Astrocyte (in vitro differentiated cells and primary cell): ENCODE data around the gene PLEKHA7. TPM values are rescaled to one million over a fixed set of nuclear protein-coding genes. Genes with fewer than 3 reads are reported as not detected.
A peak's percentile ranks its signal among the peaks of the same experiment; 100 is the strongest.

Experiments used
- DNase-seq: peaks from one replicate; pipeline ENCODE4 v3.0.0-alpha.2; 2010; ENCODE audit warnings: low read depth
- FAIRE-seq: peaks from 2 replicates; lab custom pipeline; 2011; peaks lifted over from hg19 to GRCh38; lab: Jason Lieb, UNC
- H2AFZ ChIP-seq: 2 replicates; pipeline ENCODE4 v1.6.0; 2012; ENCODE audit warnings: low read depth, low read length, inconsistent platforms
- H3K27ac ChIP-seq: 2 replicates; pipeline ENCODE4 v1.5.1; 2011; ENCODE audit warnings: low read depth, low read length, inconsistent platforms
- H3K27me3 ChIP-seq: 2 replicates; pipeline ENCODE4 v1.6.0; 2011; ENCODE audit warnings: low read length, inconsistent platforms; ENCODE audit not compliant: insufficient read depth
- H3K36me3 ChIP-seq: 2 replicates; pipeline ENCODE4 v1.5.1; 2011; ENCODE audit warnings: low read length, inconsistent platforms; ENCODE audit not compliant: insufficient read depth
- H3K4me1 ChIP-seq: 2 replicates; pipeline ENCODE4 v1.5.1; 2011; ENCODE audit warnings: low read length, inconsistent platforms; ENCODE audit not compliant: insufficient read depth
- H3K4me2 ChIP-seq: 2 replicates; pipeline ENCODE4 v1.6.0; 2012; ENCODE audit warnings: low read length, inconsistent platforms
- H3K4me3 ChIP-seq: 2 replicates; pipeline ENCODE4 v1.5.1; 2011; ENCODE audit warnings: low read depth, mild to moderate bottlenecking, low read length, inconsistent platforms; ENCODE audit not compliant: insufficient read depth
- H3K79me2 ChIP-seq: 2 replicates; pipeline ENCODE4 v1.6.0; 2012; ENCODE audit warnings: mild to moderate bottlenecking, low read length, inconsistent platforms; ENCODE audit not compliant: insufficient read depth
- H3K9ac ChIP-seq: 2 replicates; pipeline ENCODE4 v1.6.0; 2012; ENCODE audit warnings: mild to moderate bottlenecking, low read length, inconsistent platforms
- H3K9me3 ChIP-seq: 2 replicates; pipeline ENCODE4 v1.5.1; 2012; ENCODE audit warnings: low read depth, mild to moderate bottlenecking, low read length, inconsistent platforms; ENCODE audit not compliant: insufficient read depth
- H4K20me1 ChIP-seq: 2 replicates; pipeline ENCODE4 v1.6.0; 2012; ENCODE audit warnings: low read length, inconsistent platforms; ENCODE audit not compliant: insufficient read depth
- H3K27ac Mint-ChIP-seq: one replicate; pipeline ENCODE4 v1.8.0; 2021; ENCODE audit warnings: mild to moderate bottlenecking, mixed read lengths; ENCODE audit not compliant: unreplicated experiment
- H3K27me3 Mint-ChIP-seq: one replicate; pipeline ENCODE4 v1.8.0; 2021; ENCODE audit warnings: low read depth, mixed read lengths; ENCODE audit not compliant: unreplicated experiment
- H3K36me3 Mint-ChIP-seq: one replicate; pipeline ENCODE4 v1.8.0; 2021; ENCODE audit warnings: low read depth, mixed read lengths; ENCODE audit not compliant: unreplicated experiment
- H3K4me1 Mint-ChIP-seq: one replicate; pipeline ENCODE4 v1.8.0; 2021; ENCODE audit warnings: low read depth, mixed read lengths; ENCODE audit not compliant: unreplicated experiment
- H3K4me3 Mint-ChIP-seq: one replicate; pipeline ENCODE4 v1.8.0; 2021; ENCODE audit warnings: mild to moderate bottlenecking, moderate library complexity, mixed read lengths; ENCODE audit not compliant: unreplicated experiment
- H3K9me3 Mint-ChIP-seq: one replicate; pipeline ENCODE4 v1.8.0; 2021; ENCODE audit warnings: mild to moderate bottlenecking, mixed read lengths; ENCODE audit not compliant: unreplicated experiment
- EZH2 ChIP-seq: IDR thresholded peaks from 2 replicates; pipeline ENCODE4 v1.6.1; 2012; ENCODE audit warnings: mild to moderate bottlenecking, low read length, inconsistent platforms; ENCODE audit not compliant: insufficient read depth
- total RNA-seq: library from RNA; stranded (reverse); gene quantifications from 2 replicates; pipeline ENCODE4 v1.2.1, GENCODE V29; 2021
- TF ChIP-seq, protein P1 (sequence below): IDR thresholded peaks from 2 replicates; pipeline ENCODE4 v1.5.1; 2011; ENCODE audit warnings: low read depth, mild to moderate bottlenecking, inconsistent platforms, low read length, moderate library complexity; ENCODE audit not compliant: insufficient read depth

PLEKHA7 gene
- total RNA-seq, 1 donor from 2014 or later, result 5.7 TPM

DNA sequence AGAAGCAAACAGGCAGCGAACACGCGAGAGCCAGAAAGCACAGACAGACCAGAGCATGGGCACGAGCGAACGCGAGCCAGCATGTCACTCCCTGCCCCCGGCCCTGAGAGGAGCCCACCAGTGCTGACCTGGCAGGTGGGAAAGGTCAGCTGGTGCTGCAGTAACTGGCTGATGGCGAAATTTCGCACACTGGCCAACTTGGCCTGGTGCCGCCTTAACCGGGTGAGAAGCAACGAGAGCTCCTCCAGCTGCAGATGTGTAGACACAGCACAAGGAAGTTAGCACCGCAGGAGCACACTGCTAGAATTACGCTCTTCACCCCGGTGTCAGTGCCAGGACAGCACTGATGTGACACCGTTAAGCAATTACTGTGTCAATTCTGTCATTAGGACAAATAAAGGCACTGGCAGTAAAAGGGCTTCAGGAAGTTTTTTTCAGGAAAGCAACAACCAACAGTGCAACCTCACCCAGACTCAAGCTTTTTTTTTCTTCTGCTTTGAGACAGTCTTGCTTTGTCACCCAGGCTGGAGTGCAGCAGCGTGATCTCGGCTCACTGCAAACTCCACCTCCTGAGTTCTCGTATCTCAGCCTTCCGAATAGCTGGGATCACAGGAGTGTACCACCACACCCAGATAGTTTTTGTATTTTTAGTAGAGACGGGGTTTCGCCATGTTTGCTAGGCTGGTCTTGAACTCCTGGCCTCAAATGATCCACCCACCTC lies 199.0 kb downstream of the PLEKHA7 start:
- no peak overlapping the region for H3K4me3 ChIP-seq
- no peak for DNase-seq

GRCh38 chr11:16814410-16815046 lies 199.7 kb downstream of the PLEKHA7 start:
- H3K9me3 ChIP-seq, result no peaks in the 10 kb centered on the region
- Mint-ChIP-seq H3K27me3 (peaks cover 8% of the 10 kb centered on the region), H3K4me1 (peaks cover 3% of the 10 kb centered on the region), H3K36me3 (peaks cover 5% of the 10 kb centered on the region), H3K4me3 (no peak overlapping the region), H3K27ac (no peak overlapping the region), H3K9me3 (no peaks in the 10 kb centered on the region)
- FAIRE-seq (no peak), DNase-seq (no peak)
- no peak overlapping the region for H3K4me3 ChIP-seq
- H3K79me2 ChIP-seq, result no peaks in the 10 kb centered on the region
- H3K27ac ChIP-seq, result no peak overlapping the region
- H3K4me2 ChIP-seq, result no peak overlapping the region
- H2AFZ ChIP-seq, result no peak overlapping the region
- no peak overlapping the region for H3K9ac ChIP-seq
- no peak for TF ChIP-seq EZH2
- TF ChIP-seq, protein P1, sequence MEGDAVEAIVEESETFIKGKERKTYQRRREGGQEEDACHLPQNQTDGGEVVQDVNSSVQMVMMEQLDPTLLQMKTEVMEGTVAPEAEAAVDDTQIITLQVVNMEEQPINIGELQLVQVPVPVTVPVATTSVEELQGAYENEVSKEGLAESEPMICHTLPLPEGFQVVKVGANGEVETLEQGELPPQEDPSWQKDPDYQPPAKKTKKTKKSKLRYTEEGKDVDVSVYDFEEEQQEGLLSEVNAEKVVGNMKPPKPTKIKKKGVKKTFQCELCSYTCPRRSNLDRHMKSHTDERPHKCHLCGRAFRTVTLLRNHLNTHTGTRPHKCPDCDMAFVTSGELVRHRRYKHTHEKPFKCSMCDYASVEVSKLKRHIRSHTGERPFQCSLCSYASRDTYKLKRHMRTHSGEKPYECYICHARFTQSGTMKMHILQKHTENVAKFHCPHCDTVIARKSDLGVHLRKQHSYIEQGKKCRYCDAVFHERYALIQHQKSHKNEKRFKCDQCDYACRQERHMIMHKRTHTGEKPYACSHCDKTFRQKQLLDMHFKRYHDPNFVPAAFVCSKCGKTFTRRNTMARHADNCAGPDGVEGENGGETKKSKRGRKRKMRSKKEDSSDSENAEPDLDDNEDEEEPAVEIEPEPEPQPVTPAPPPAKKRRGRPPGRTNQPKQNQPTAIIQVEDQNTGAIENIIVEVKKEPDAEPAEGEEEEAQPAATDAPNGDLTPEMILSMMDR, result no peak
- no peaks in the 10 kb centered on the region for H3K4me1 ChIP-seq
- H3K27me3 ChIP-seq, result peaks cover 5% of the 10 kb centered on the region
- H3K36me3 ChIP-seq, result no peaks in the 10 kb centered on the region
- no peaks in the 10 kb centered on the region for H4K20me1 ChIP-seq

More for the DNA sequence above, 199.0 kb downstream of the PLEKHA7 start:
- peaks cover 4% of the 10 kb centered on the region for H3K4me1 Mint-ChIP-seq
- FAIRE-seq, result no peak
- Histone ChIP-seq H3K9me3 (no peaks in the 10 kb centered on the region), H4K20me1 (no peaks in the 10 kb centered on the region), H3K79me2 (no peaks in the 10 kb centered on the region), H3K27ac (no peak overlapping the region), H3K27me3 (peaks cover 5% of the 10 kb centered on the region), H3K36me3 (no peaks in the 10 kb centered on the region), H3K4me1 (no peaks in the 10 kb centered on the region), H2AFZ (no peak overlapping the region), H3K4me2 (no peak overlapping the region), H3K9ac (no peak overlapping the region)
- peaks cover 5% of the 10 kb centered on the region for H3K36me3 Mint-ChIP-seq
- no peaks in the 10 kb centered on the region for H3K9me3 Mint-ChIP-seq
- TF ChIP-seq, protein P1, result no peak
- no peak for TF ChIP-seq EZH2
- H3K4me3 Mint-ChIP-seq, result no peak overlapping the region
- no peak overlapping the region for H3K27ac Mint-ChIP-seq
- peaks cover 8% of the 10 kb centered on the region for H3K27me3 Mint-ChIP-seq

GRCh38 chr11:16813126-16813525 lies 201.1 kb downstream of the PLEKHA7 start:
- Mint-ChIP-seq H3K36me3 (peaks cover 5% of the 10 kb centered on the region), H3K27ac (peak overlapping the region; percentile 34), H3K4me3 (no peak overlapping the region), H3K4me1 (no peaks in the 10 kb centered on the region), H3K9me3 (no peaks in the 10 kb centered on the region), H3K27me3 (peaks cover 8% of the 10 kb centered on the region)
- DNase-seq, result no peak
- H4K20me1 ChIP-seq, result no peaks in the 10 kb centered on the region
- H3K4me3 ChIP-seq, result no peak overlapping the region
- no peak for FAIRE-seq
- no peak overlapping the region for H3K9ac ChIP-seq
- no peaks in the 10 kb centered on the region for H3K79me2 ChIP-seq
- no peak for TF ChIP-seq EZH2
- TF ChIP-seq, protein P1, result no peak
- H3K4me2 ChIP-seq, result no peak overlapping the region
- H2AFZ ChIP-seq, result no peak overlapping the region
- peaks cover 5% of the 10 kb centered on the region for H3K27me3 ChIP-seq
- no peaks in the 10 kb centered on the region for H3K4me1 ChIP-seq
- H3K27ac ChIP-seq, result no peak overlapping the region
- no peaks in the 10 kb centered on the region for H3K9me3 ChIP-seq
- H3K36me3 ChIP-seq, result no peaks in the 10 kb centered on the region
